A204.1 (cell line): ENCODE data around the gene SYT14.
"Not testable (repeated sequence)": the region's sequence is repeated elsewhere in the genome, so short reads cannot be mapped to it uniquely, and the experiment has no call there.

Source experiments
- FAIRE-seq: peaks from 2 replicates; lab custom pipeline; 2012; peaks lifted over from hg19 to GRCh38; lab: Jason Lieb, UNC

Gene SYT14

DNA sequence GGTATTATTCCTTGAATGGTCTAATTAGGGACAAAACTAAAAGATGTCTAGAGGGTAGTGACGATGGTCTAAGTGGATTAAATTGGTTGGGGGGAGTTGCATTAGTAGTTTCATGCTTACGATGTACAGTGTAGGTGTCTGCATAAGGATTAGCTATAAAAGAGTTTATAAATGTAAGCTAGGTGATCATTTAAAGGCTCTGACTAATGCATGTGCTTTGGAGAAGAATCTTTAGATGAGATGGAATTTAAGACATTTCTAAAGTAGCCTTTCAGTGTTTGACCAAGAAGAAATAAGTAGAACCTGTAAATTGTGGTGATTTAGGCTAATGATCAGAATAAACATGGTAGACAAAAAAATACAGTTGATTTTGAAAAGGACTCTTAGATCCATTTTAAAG lies 7.4 kb downstream of the SYT14 start:
- FAIRE-seq = no peak

DNA sequence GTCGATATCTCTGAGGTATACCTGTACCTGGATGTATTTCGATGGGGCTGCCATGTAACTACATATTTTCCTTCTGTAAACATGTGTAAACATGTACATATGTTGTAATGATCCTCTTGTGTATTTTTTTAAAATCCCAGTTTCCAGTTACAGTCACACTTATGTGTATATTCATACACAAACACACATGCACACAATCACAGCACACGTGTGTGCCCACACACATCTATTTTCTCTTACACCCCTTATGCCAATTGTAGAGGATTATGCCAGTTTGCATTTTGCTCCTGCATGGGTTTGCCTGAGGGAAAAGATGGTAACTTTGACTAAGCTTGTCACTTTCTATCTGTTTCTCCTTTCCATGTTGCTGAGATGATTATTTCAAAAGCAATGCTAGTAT lies 10.1 kb downstream of the SYT14 start:
- no peak for FAIRE-seq

DNA sequence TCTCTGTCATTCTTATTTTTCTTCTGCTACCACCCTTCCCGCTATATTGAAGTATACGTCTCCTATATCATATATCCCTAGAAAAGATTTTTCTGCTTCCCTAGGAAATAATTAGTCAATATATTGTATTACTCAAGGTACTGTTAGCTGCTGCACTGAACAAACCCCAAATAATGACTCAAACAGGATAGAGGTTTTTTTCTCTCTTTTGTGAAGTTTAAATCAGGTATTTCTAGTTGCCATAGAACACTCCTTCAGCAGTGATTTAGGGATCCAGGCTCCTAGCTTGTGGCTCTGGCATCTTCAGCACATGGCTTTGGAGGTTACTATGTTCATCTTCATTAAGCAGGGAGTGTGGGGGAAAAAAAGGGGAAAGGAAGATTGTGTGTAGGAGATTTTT lies 18.1 kb downstream of the SYT14 start:
- no peak for FAIRE-seq

DNA sequence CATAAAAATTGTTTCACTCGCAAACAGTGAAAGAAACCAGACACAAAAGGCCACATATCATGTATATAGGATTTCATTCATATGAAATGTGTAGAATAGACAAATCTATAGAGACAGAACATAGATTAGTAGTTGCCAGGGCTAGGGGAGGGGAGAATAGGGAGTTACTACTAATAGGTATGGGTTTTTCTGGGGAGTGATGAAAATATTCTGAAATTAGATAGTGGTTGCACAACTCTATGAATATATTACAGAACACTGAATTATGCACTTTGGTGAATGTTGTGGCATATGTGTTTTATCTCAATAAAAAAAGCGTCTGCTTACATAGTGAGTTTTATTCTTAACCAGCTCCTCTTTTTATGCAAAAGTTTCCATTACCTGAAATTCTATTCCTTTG lies 21.6 kb downstream of the SYT14 start:
- FAIRE-seq = no peak

DNA sequence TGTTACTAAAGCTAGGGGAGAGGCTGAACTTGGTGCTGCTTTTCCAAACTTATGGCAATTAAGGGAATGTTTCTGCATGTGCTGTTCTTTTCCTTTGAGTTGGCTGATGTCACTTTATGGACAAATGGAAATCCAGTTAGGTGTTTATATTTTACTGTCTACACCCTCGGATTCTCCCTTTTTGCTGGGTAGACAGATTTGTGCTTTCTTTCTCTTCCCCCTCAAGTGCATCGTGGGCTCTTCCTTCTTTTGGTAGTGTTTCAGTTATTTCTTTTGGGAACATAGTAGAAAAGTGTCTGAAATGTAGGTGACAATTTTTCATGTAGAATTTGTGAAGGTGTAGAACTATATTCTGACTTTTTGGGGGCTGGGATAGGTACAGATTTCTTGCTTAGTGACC lies 22.9 kb downstream of the SYT14 start:
- no peak for FAIRE-seq

DNA sequence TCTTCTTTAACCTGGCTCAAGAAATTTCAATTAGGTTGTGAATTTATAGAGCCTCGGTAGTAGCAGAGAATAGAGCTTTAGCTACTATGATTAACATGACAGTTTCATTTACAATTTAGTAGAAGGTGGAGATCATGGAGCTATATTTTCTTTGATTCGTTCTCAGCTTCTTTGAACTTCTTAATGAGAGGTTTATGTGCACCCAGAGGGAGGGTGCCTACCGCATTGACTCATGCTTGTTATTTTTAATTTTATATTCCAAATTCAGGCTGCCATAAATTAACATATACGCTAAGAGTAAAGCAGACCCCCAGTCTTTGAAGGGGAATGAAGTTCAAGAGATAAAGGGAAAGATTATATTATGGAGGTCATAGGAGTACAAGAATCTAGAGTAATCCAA lies 24.4 kb downstream of the SYT14 start:
- no peak for FAIRE-seq

DNA sequence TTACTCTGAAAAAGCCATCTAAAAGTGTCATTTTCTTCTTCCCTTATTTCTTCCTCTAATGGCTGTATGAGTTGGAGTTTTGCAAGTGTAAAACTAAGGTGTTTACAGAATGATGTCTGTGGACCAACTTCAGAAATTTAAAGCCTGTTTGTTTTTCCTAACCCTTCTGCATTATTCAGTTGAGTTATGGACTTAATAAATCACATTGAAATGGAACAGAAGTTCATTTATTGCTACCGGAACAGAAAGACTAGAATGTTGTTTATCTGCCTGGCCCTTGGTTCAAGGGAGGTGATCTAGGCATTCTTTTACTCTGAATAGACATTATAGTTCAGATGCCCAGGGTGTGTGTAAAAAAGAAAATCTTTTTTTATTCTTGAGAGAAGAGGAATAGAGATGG lies 24.8 kb downstream of the SYT14 start:
- no peak for FAIRE-seq

DNA sequence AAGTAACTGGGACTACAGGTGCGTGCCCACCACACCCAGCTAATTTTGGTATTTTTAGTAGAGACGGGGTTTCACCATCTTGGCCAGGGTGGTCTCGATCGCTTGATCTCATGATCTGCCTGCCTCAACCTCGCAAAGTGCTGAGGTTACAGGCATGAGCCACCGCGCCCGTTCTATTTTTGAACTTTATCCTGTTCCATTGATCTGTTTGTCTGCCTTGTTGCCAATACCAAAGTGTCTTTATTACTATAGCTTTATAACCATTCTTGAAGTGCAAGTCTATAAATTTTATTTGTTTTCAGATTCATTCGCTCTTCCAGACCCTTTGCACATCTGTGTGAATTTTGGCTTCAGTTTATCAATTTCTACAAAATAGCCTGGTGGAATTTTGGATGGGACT lies 28.0 kb downstream of the SYT14 start:
- no peak for FAIRE-seq

DNA sequence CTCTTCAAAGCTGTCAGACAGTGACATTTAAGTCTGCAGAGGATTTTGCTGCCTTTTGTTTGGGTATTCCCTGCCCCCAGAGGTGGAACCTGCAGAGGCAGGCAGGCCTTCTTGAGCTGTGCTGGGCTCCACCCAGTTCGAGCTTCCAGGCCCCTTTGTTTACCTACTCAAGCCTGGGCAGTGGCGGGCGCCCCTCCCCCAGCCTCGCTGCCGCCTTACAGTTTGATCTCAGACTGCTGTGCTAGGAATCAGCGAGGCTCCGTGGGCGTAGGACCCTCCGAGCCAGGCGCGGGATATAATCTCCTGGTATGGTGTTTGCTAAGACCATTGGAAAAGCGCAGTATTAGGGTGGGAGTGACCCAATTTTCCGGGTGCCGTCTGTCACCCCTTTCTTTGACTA lies 40.7 kb downstream of the SYT14 start:
- FAIRE-seq = not testable (repeated sequence)

DNA sequence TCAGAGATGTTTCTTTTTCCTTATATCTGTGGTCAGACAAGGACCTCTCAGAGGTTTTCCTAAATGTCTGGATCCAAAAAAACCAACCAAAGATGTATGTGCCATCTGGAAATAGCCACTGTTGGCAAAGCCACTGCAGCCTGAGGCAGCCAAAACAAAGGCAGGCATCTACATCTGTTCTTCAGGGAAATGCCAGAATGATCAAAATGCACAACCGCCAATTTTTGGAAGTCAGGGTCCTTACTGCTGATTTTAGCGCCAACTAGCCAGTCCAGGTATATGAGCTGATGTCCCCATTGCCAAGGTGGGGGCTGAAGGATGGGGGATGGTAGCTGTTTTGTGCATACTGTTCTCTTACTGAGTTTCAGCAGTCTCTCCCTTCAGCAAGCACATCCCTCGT lies 45.9 kb downstream of the SYT14 start:
- FAIRE-seq = no peak

DNA sequence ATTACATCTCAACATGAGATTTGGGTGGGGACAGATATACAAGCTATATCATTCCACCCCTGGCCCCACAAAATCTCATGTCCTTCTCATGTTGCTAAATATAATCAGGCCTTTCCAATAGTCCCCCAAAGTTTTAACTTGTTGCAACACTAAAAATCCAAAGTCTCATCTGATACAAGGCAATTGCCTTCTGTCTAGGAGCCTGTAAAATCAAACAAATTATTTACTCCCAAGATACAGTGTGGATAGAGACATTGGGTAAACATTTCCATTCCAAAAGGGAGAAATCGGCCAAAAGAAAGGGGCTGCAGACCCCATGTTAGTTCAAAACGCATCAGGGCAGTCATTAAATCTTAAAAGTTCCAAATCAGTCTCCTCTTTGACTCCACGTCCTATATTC lies 47.0 kb downstream of the SYT14 start:
- FAIRE-seq = no peak

DNA sequence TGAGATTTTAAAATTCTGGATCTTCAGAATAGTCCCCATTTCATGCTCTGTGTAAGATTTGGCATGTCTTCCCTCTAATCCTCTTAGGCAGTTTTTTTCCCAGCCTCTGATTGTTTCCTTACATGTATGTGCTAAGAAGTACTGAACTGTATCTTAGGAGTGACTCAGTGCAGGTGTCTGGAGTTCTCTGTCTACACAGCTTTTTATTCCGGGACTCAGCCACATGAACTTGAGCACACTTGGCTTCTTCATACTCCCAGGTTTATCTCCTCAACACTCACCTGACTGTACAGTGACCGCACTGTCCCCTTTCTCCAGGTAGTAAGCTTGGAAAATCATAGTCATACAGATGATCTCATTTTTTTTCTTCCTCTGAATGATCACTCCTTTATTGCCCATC lies 50.7 kb downstream of the SYT14 start:
- FAIRE-seq = no peak

DNA sequence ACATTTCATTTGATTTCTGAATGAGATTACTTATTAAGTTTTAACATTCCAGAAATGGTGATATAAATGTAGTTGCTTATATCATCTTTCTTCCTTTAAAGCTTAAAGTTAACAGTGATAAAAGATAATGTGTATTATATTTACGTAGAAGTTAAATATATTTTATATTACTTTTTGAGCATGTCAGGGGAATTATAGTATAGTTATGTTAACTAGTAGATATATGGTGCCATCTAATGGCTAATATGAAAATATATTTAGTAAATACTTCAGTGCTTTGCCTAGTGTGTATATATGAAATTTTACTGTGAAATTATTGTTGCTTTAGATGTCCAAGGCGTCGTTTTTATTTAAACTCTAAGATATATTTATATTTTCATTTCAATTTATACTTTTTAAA lies 51.5 kb downstream of the SYT14 start:
- peak; percentile 99 for FAIRE-seq

DNA sequence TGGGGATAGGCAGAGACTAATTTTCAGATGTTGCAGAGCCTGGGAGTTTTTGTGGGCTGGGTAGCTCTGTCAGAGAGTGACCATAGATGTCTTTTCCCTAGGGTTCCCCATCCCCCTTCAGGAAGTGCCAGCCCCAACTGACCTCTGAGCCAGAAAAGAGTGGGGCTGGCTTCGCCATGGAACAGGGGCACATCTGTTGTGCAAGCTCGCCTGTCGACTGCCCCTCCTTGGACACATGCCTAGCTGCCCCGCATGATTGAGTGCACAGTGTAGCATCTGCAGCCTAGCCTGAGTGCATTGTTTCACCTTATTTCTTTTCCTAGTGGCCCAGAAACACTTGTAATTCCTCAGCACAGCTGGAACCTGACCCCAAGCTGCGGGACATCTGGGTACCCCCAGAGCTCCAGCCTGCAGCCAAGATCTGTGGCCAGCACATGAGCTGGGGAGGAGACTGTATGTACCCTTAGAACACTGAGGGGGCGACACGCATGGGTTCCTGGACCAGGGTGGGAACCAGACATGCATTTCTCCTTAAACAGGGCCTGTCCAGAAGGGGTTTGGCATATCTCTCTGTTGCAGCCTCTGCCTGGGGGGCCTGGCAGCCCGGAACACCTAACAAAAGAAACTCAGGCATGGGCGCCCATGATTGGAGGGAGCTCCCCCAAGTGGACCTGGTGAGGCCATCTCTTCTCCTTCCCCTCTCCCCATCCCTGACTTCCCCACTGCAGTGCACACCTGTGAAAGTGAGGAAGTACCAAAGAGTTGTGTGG lies 55.2 kb downstream of the SYT14 start:
- FAIRE-seq = no peak

DNA sequence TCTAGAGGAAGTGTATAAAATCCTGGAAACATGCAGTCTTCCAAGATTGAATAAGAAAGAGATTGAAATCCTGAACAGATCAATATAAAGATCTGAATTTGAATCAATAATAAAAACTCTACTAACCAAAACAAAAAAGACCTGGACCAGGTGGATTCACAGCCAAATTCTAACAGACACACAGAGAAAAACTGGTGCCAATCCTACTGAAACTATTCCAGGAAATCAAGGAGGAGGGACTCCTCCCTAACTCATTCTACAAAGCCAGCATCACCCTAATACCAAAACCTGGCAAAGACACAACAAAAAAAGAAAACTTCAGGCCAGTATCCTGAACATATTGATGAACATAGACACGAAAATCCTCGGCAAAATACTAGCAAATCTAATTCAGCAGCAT lies 58.3 kb downstream of the SYT14 start:
- FAIRE-seq = no peak

DNA sequence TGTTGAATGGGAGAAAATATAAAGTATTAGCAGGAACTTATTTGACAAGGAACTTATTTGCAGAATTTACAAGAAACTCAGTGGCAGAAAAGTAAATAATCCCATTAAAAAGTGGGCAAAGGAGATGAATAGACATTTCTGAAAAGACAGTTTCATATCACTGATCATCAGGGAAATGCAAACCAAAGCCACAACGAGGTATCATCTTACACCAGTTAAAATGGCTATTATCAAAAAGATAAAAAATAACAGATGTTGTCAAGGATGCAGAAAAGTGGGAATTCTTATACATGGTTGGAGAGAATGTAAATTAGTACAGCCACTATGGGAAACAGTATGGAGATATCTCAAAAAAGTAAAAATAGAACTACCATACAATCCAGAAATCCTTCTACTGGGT lies 61.0 kb downstream of the SYT14 start:
- FAIRE-seq = no peak

DNA sequence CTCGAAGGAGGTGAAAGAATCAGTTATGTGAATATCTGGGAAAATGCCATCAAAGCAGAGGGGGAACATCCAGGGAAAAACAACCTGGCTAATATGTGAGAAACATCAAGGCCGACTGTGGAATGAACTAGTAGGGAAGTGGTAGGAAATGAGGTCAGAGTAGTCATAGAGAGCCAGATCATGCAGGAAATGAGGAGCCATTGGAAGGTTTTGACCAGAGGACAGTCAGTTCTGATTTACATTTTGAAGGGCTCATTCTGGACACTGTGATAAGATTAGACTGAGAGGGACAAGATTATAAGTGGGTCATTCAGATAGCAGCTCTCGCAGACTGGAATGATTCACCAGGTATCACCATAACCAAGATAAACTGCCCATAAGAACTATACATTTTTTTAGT lies 63.7 kb downstream of the SYT14 start:
- FAIRE-seq = no peak

DNA sequence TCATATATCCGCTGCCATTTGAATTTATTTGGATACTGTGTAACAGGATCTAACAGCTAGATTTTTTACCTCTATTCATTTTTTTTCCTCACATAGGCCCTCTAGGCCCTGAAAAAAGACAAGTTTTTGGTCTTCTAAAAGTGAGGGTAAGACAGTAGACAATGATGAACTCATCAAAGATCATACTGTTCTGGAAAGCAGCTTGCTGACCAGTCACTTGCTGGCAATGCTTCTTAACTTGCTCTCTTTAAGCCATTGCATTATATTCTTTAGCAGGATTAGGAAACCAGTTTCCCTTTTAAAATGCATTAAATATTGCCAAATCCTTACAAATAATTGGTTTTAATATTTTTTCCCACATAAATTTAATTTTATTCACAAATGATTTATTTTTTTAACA lies 65.5 kb downstream of the SYT14 start:
- FAIRE-seq = no peak

DNA sequence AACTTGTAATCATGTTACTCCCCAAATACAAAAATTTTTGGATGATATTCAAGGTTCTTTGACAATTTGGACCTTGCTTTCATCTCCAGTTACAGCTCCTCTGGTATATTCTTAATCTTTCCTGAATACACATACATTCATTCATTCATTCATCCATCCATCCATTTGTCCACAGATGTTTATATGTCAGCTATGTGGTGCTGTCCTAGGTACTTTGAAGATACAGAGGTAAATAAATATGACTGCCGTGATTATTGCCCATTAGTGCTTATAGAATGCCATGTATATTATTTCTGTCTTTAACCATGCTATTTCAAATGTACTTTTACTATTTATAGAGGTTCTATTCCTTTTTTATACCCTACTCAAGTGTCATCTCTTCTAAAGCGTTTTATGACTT lies 72.1 kb downstream of the SYT14 start:
- no peak for FAIRE-seq

DNA sequence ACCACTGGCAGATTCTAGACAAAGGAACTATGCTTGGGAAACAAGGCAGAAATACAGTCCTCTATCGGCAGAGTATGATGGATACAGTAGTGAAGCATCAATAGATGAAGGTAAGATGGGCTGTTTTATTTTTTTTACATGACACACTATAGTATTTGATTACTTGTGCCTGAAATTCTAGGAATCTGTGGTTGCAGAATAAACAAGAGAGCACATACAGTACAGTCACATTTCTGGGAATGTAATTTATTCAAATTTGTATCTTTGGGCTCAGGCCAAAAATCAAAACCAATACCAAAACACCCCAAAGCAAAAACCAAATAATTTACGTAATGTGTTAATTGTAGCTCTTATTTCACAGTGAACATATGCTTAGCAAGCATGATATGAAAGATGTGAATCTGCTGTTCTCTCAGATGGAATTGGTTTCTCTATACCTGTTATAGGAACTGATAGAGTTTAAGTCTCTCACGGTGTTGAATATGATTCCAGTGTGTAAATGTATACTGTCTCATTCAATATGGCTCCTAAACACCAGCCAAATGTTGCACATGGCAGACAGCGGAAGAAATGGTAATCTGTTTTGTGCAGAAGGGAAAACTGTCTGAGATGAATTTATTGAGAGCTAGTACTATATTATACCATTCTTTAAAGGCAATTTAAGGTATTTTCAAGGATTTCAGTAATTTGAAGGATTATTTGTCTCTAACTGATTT lies 83.3 kb downstream of the SYT14 start:
- no peak for FAIRE-seq

DNA sequence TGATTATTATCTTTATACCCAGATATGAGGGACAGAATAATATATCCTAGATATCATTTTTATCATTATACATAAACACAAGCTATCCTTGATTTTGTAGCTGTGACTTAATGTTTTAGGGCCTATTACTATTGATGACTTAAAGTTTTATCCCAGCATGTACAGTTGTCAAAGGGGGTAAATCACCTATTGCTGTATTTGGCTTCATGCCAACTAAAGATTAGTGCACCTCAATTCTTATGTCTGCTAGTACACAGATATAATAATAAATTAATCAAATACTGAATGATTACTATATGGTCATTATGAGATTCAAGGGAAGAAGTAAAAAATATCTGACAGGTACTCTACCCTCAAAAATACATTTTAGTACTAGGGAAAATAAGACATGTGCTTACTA lies 84.0 kb downstream of the SYT14 start:
- FAIRE-seq = no peak

DNA sequence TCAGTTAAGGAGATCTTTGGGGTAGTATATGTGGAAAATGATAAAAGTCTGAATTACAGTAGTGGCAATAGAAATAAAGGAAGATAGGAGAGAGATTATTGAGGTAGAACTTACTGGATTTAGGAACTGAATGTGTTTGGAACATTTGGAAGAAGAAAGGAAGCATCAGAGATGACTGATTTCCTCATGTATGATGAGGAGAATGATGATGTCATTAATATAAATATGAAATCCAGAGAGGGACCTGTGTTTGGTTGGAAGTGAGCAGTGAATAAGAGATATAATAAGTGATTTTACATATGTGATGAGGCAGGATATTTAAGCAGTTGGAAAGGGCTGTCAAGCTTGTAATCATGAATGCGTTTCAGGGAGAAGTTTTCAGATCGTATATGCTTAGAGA lies 86.3 kb downstream of the SYT14 start:
- FAIRE-seq = no peak

DNA sequence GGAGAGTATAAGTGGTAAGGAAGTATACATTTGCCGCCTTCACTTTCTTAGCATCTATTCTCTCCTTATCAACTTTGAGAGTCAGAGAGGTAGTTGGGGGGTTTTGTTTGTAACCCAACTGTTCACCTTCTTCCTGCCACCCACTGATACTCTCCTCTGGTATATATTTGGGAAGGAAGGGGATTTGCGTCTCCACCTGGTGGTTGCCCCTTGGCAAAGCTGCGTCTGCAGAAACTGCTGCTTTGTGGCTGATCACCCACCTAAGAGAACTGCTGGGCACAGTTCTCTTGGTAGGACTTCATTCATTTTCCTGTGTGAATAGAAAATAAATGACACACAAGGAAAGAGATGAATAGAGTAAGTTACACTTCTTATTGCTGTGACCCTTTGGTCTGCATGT lies 87.0 kb downstream of the SYT14 start:
- no peak for FAIRE-seq

DNA sequence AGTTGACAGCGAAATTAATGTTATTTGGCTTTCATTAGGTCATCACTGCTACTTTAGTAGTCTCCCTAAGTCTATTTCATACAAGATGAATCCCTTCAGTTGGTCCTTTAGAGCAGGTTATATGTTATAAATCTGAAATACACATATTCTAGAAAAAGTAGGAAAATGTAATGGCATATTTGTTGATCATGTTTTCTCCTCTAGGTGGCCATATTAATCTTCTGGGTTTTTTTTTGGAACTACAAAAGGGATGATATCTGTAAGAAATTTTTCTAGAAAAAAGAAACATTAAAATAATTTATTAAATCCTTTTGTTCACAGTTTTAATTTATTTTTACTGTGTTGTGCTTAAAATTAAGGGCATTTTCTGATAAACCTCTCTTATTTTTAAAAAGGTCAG lies 87.9 kb downstream of the SYT14 start:
- peak; percentile 85 for FAIRE-seq
